Tibial artery (tissue), 4 donors: Measurements from ENCODE around the gene PRR15L.
"Not testable (repeated sequence)": the region's sequence is repeated elsewhere in the genome, so short reads cannot be mapped to it uniquely, and the experiment has no call there.

Source experiments
- DNase-seq, 2 donors: peaks; one replicate each; pipeline ENCODE4 v3.0.0-alpha.2; 2019
- H3K27ac ChIP-seq, 2 donors: fragments of 200-600 bp; sonication (generic) in 1 of 2; 1 replicate in 1 of 2; 2 replicates in 1 of 2; pipeline ENCODE4 v1.5.1; 2018 to 2019; ENCODE audit warnings: mild to moderate bottlenecking in 1 of 2
- H3K27me3 ChIP-seq, 2 donors: fragments of 200-600 bp; sonication (generic) in 1 of 2; one replicate each; pipeline versions ENCODE4 v1.5.1 to v1.6.0; 2016 to 2019
- H3K36me3 ChIP-seq, 3 donors: fragments of 200-600 bp; sonication (generic) in 2 of 3; one replicate each; pipeline ENCODE4 v1.5.1; 2016 to 2019; ENCODE audit warnings: mild to moderate bottlenecking in 2 of 3
- H3K4me1 ChIP-seq, 4 donors: fragments of 200-600 bp; sonication (generic) in 2 of 4; 1 replicate in 3 of 4; 2 replicates in 1 of 4; pipeline ENCODE4 v1.5.1; 2016 to 2019
- H3K4me3 ChIP-seq, 2 donors: fragments of 200-600 bp; sonication (generic) in 1 of 2; 1 replicate in 1 of 2; 2 replicates in 1 of 2; pipeline ENCODE4 v1.5.1; 2018 to 2019; ENCODE audit warnings: mild to moderate bottlenecking in 2 of 2
- H3K9me3 ChIP-seq, 3 donors: fragments of 200-600 bp; sonication (generic) in 1 of 3; one replicate each; pipeline ENCODE4 v1.5.1; 2016 to 2019
- intact Hi-C: fragments of 100-400 bp; cut with DNase I; formaldehyde crosslinking; loops from one replicate; pipeline ENCODE4 v1.15.0; 2023; ENCODE audit warnings: low total_unique reads
- TF ChIP-seq, protein P1 (sequence below), 2 experiments: fragments of 200-600 bp in 1 of 2; fragments of 450-650 bp in 1 of 2; IDR thresholded peaks; one replicate each; pipeline ENCODE4 v1.5.1; 2017 to 2019; ENCODE audit warnings: antibody characterized with exemption in 2 of 2, mild to moderate bottlenecking in 1 of 2, moderate library complexity in 1 of 2

The PRR15L gene

DNA sequence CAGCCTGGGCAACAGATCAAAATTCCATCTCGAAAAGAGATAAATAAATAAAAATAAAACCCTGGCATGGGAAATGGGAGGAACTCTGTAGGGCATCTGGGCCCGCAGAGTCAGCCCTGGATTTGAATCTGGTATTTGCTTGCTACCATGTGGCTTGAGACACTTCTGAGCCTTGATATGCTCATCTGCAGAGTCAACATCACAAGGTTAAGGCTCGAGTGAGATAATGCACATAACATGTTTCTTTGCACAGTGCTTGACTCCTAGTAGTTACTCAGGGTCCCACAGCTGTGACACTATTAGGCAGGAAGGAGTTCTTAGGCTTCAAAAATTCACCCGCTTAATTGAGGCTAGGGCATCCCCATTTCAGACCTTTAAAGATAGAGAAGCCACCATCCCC lies 34.5 kb upstream of the PRR15L start:
- Histone ChIP-seq H3K4me1 (no peaks in the 10 kb centered on the region), H3K27ac (no peak overlapping the region), H3K36me3 (no peaks in the 10 kb centered on the region), H3K4me3 (no peak overlapping the region), H3K27me3 (peaks cover 0 to 37% of the 10 kb centered on the region in 2 donors), H3K9me3 (no peaks in the 10 kb centered on the region)
- intact Hi-C loops = no loop called here
- DNase-seq = no peak
- TF ChIP-seq, protein P1, sequence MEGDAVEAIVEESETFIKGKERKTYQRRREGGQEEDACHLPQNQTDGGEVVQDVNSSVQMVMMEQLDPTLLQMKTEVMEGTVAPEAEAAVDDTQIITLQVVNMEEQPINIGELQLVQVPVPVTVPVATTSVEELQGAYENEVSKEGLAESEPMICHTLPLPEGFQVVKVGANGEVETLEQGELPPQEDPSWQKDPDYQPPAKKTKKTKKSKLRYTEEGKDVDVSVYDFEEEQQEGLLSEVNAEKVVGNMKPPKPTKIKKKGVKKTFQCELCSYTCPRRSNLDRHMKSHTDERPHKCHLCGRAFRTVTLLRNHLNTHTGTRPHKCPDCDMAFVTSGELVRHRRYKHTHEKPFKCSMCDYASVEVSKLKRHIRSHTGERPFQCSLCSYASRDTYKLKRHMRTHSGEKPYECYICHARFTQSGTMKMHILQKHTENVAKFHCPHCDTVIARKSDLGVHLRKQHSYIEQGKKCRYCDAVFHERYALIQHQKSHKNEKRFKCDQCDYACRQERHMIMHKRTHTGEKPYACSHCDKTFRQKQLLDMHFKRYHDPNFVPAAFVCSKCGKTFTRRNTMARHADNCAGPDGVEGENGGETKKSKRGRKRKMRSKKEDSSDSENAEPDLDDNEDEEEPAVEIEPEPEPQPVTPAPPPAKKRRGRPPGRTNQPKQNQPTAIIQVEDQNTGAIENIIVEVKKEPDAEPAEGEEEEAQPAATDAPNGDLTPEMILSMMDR (IDR thresholded peaks at IDR 0.05) = no peak

DNA sequence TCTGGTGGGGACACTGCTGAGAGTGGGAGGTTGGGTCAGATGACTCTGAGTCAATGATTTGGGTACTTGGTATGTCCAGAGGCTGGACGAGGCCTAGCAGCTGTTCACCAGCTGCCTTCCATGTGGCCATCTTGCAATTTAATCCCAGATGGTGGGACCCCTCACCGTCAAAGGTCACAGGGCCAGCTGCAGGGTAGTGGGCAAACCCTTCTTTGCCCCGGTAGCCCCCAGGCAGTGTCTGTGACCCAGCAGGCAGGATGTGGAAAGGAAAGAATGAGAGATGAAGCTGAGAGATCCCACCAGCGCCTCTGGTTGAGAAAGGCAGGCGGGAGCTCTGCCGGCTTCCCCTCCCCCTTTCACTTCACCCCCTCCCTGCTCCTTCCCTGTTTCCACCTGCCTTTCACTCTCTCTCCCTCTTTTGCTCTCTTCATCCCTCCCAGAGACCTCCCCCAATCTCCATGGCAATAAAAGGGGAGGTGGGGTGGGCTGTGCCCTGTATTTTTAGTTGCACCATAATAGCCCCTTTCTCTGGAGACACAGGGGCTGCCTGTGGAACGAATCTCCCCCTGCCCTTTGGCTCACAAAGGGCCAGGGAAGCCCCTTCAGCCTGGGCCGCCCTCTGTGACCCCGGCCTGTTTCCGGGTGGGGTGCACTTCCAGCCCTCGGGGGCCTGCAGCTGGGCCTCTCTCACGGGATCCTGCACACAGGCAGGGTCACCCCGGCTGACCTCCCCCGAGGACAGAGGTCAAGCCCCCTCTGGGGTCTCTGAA lies 33.5 kb upstream of the PRR15L start:
- Histone ChIP-seq H3K4me1 (no peaks in the 10 kb centered on the region), H3K27ac (no peak overlapping the region), H3K9me3 (no peaks in the 10 kb centered on the region), H3K4me3 (no peak overlapping the region), H3K27me3 (peaks cover 0 to 29% of the 10 kb centered on the region in 2 donors), H3K36me3 (no peaks in the 10 kb centered on the region)
- intact Hi-C loops = no loop called here
- TF ChIP-seq, protein P1 (IDR thresholded peaks at IDR 0.05) = no peak
- no peak for DNase-seq

- H3K9me3 ChIP-seq = no peaks in the 10 kb centered on the region
- TF ChIP-seq, protein P1 (IDR thresholded peaks at IDR 0.05) = no peak
- H3K27ac ChIP-seq = no peak overlapping the region
- peaks cover 0 to 5% (median 0%) of the 10 kb centered on the region in 3 donors for H3K36me3 ChIP-seq
- intact Hi-C loops = no loop called here
- peaks cover 0 to 14% of the 10 kb centered on the region in 2 donors for H3K27me3 ChIP-seq
- no peaks in the 10 kb centered on the region for H3K4me1 ChIP-seq
- no peak for DNase-seq
- H3K4me3 ChIP-seq = no peak overlapping the region
These were observed 32.0 kb upstream of the PRR15L start for GRCh38 chr17:47989700-47990099.

- Histone ChIP-seq H3K9me3 (no peaks in the 10 kb centered on the region), H3K4me1 (no peaks in the 10 kb centered on the region), H3K27me3 (peaks cover 0 to 11% of the 10 kb centered on the region in 2 donors), H3K36me3 (peaks cover 0 to 10% (median 0%) of the 10 kb centered on the region in 3 donors), H3K27ac (no peak overlapping the region), H3K4me3 (no peak overlapping the region)
- intact Hi-C loops = no loop called here
- TF ChIP-seq, protein P1 (IDR thresholded peaks at IDR 0.05) = no peak
- DNase-seq = no peak
These were observed 31.5 kb upstream of the PRR15L start for GRCh38 chr17:47989159-47989558.

GRCh38 chr17:47988445-47988844 lies 30.8 kb upstream of the PRR15L start:
- DNase-seq, intact Hi-C loops, H3K4me3 ChIP-seq, H3K27ac ChIP-seq, H3K9me3 ChIP-seq, H3K4me1 ChIP-seq: not testable (repeated sequence)
- H3K27me3 ChIP-seq = peaks cover 0 to 11% of the 10 kb centered on the region in 2 donors
- H3K36me3 ChIP-seq = peaks cover 0 to 17% (median 0%) of the 10 kb centered on the region in 3 donors

- TF ChIP-seq, protein P1 (IDR thresholded peaks at IDR 0.05) = no peak
- intact Hi-C loops = no loop called here
- no peak overlapping the region for H3K27ac ChIP-seq
- no peaks in the 10 kb centered on the region for H3K9me3 ChIP-seq
- H3K4me3 ChIP-seq = no peak overlapping the region
- peaks cover 0 to 9% of the 10 kb centered on the region in 2 donors for H3K27me3 ChIP-seq
- peaks cover 5 to 28% (median 7%) of the 10 kb centered on the region in 3 donors for H3K36me3 ChIP-seq
- no peak for DNase-seq
- no peaks in the 10 kb centered on the region for H3K4me1 ChIP-seq
These were observed 29.7 kb upstream of the PRR15L start for GRCh38 chr17:47987240-47987835.
